Esophagus squamous epithelium (tissue), 4 donors: ENCODE results near the gene FOXA2.

Experiments
- POLR2A ChIP-seq, 4 donors: fragments of 450-650 bp; IDR thresholded peaks; one replicate each; pipeline ENCODE4 v1.6.1; 2017; ENCODE audit warnings: antibody characterized with exemption in 4 of 4, mild to moderate bottlenecking in 4 of 4, moderate library complexity in 3 of 4
- TF ChIP-seq, protein P1 (sequence below), 6 experiments: fragments of 450-650 bp in 4 of 6; fragments of 200-600 bp in 2 of 6; sonication (generic) in 2 of 6; IDR thresholded peaks; one replicate each; pipeline ENCODE4 v1.5.1; 2016 to 2019; ENCODE audit warnings: antibody characterized with exemption in 6 of 6, mild to moderate bottlenecking in 4 of 6, moderate library complexity in 4 of 6

GRCh38 chr20:22615425-22615824 lies 31.1 kb upstream of the FOXA2 start:
- TF ChIP-seq, protein P1, sequence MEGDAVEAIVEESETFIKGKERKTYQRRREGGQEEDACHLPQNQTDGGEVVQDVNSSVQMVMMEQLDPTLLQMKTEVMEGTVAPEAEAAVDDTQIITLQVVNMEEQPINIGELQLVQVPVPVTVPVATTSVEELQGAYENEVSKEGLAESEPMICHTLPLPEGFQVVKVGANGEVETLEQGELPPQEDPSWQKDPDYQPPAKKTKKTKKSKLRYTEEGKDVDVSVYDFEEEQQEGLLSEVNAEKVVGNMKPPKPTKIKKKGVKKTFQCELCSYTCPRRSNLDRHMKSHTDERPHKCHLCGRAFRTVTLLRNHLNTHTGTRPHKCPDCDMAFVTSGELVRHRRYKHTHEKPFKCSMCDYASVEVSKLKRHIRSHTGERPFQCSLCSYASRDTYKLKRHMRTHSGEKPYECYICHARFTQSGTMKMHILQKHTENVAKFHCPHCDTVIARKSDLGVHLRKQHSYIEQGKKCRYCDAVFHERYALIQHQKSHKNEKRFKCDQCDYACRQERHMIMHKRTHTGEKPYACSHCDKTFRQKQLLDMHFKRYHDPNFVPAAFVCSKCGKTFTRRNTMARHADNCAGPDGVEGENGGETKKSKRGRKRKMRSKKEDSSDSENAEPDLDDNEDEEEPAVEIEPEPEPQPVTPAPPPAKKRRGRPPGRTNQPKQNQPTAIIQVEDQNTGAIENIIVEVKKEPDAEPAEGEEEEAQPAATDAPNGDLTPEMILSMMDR (IDR thresholded peaks at IDR 0.05), result no peak
- no peak for TF ChIP-seq POLR2A (IDR thresholded peaks at IDR 0.05)
